Liver (tissue), 9 donors: ENCODE results near the gene MRPL19. TPM values are rescaled to one million over a fixed set of nuclear protein-coding genes. Genes with fewer than 3 reads are reported as not detected.

ENCODE experiments used
- DNase-seq: peaks from one replicate; pipeline ENCODE4 v3.0.0-alpha.2; 2017; ENCODE audit warnings: low spot score
- H3K27ac ChIP-seq, 2 donors: one replicate each; pipeline ENCODE4 v1.7.0; 2013; ENCODE audit warnings: inconsistent platforms in 2 of 2, low read length in 2 of 2, control low read depth in 1 of 2, low read depth in 1 of 2, mild to moderate bottlenecking in 1 of 2
- H3K27me3 ChIP-seq, 4 donors: one replicate each; pipeline versions ENCODE4 v1.6.1 to v1.7.0; 2013; ENCODE audit warnings: low read length in 3 of 4, inconsistent platforms in 1 of 4, mild to moderate bottlenecking in 1 of 4, moderate library complexity in 1 of 4; ENCODE audit not compliant: control insufficient read depth in 4 of 4, insufficient read depth in 4 of 4
- H3K36me3 ChIP-seq, 4 donors: one replicate each; pipeline versions ENCODE4 v1.6.1 to v1.7.0; 2013; ENCODE audit warnings: low read length in 3 of 4, mild to moderate bottlenecking in 3 of 4, low read depth in 1 of 4, moderate library complexity in 1 of 4; ENCODE audit not compliant: control insufficient read depth in 4 of 4, insufficient read depth in 3 of 4
- H3K4me1 ChIP-seq, 4 donors: one replicate each; pipeline versions ENCODE4 v1.6.1 to v1.7.0; 2013; ENCODE audit warnings: low read length in 3 of 4, mild to moderate bottlenecking in 3 of 4, moderate library complexity in 1 of 4; ENCODE audit not compliant: control insufficient read depth in 4 of 4, insufficient read depth in 4 of 4
- H3K4me3 ChIP-seq, 3 donors: one replicate each; pipeline versions ENCODE4 v1.6.1 to v1.7.0; 2013; ENCODE audit warnings: low read length in 3 of 3, control low read depth in 1 of 3, low read depth in 1 of 3, mild to moderate bottlenecking in 1 of 3
- H3K9ac ChIP-seq, 2 donors: one replicate each; pipeline ENCODE4 v1.7.0; 2013; ENCODE audit warnings: low read length in 2 of 2, mild to moderate bottlenecking in 2 of 2, moderate library complexity in 2 of 2, control low read depth in 1 of 2, low read depth in 1 of 2
- H3K9me3 ChIP-seq, 4 donors: one replicate each; pipeline versions ENCODE4 v1.6.1 to v1.7.0; 2013; ENCODE audit warnings: low read length in 3 of 4; ENCODE audit not compliant: control insufficient read depth in 4 of 4
- ATF3 ChIP-seq: IDR thresholded peaks from 2 replicates; pipeline ENCODE4 v1.6.1; 2016; ENCODE audit warnings: antibody characterized with exemption
- CTCF ChIP-seq: fragments of 150-350 bp; IDR thresholded peaks from 2 replicates; pipeline ENCODE4 v1.5.1; 2017; ENCODE audit warnings: improper control_type of control experiment, low read depth, low read length; ENCODE audit not compliant: missing input control
- EGR1 ChIP-seq, 2 donors: IDR thresholded peaks; 2 replicates each; pipeline ENCODE4 v1.6.1; 2016 to 2018; ENCODE audit warnings: antibody characterized with exemption in 2 of 2, low read depth in 2 of 2
- FOXA1 ChIP-seq: IDR thresholded peaks from 2 replicates; pipeline ENCODE4 v1.6.1; 2016; ENCODE audit warnings: antibody characterized with exemption
- FOXA2 ChIP-seq: IDR thresholded peaks from 2 replicates; pipeline ENCODE4 v1.6.1; 2016; ENCODE audit warnings: antibody characterized with exemption
- GABPA ChIP-seq, 2 donors: IDR thresholded peaks in 1 of 2; conservative IDR thresholded peaks in 1 of 2; 2 replicates each; pipeline ENCODE4 v1.6.1; 2016; ENCODE audit warnings: antibody characterized with exemption in 2 of 2, mild to moderate bottlenecking in 1 of 2, moderate library complexity in 1 of 2
- HNF4A ChIP-seq, 2 donors: conservative IDR thresholded peaks; 2 replicates each; pipeline ENCODE4 v1.6.1; 2016; ENCODE audit warnings: antibody characterized with exemption in 2 of 2, mild to moderate bottlenecking in 2 of 2
- JUND ChIP-seq, 2 donors: IDR thresholded peaks; 2 replicates each; pipeline ENCODE4 v1.6.1; 2016; ENCODE audit warnings: antibody characterized with exemption in 2 of 2
- MAX ChIP-seq: IDR thresholded peaks from 2 replicates; pipeline ENCODE4 v1.6.1; 2016; ENCODE audit warnings: antibody characterized with exemption
- NR2F2 ChIP-seq: IDR thresholded peaks from 2 replicates; pipeline ENCODE4 v1.6.1; 2016; ENCODE audit warnings: antibody characterized with exemption
- RAD21 ChIP-seq, 2 donors: IDR thresholded peaks; 2 replicates each; pipeline ENCODE4 v1.6.1; 2016; ENCODE audit warnings: antibody characterized with exemption in 2 of 2, mild to moderate bottlenecking in 2 of 2
- REST ChIP-seq: IDR thresholded peaks from 2 replicates; pipeline ENCODE4 v1.6.1; 2016; ENCODE audit warnings: antibody characterized with exemption, mild to moderate bottlenecking
- RXRA ChIP-seq, 2 donors: IDR thresholded peaks; 2 replicates each; pipeline ENCODE4 v1.6.1; 2017 to 2018; ENCODE audit warnings: antibody characterized with exemption in 2 of 2, mild to moderate bottlenecking in 1 of 2
- SP1 ChIP-seq: IDR thresholded peaks from 2 replicates; pipeline ENCODE4 v1.6.1; 2018; ENCODE audit warnings: antibody characterized with exemption, mild to moderate bottlenecking
- TAF1 ChIP-seq: conservative IDR thresholded peaks from 2 replicates; pipeline ENCODE4 v1.6.1; 2016; ENCODE audit warnings: antibody characterized with exemption, mild to moderate bottlenecking
- YY1 ChIP-seq: IDR thresholded peaks from 2 replicates; pipeline ENCODE4 v1.6.1; 2016; ENCODE audit warnings: antibody characterized with exemption, mild to moderate bottlenecking
- ZBTB33 ChIP-seq: IDR thresholded peaks from 2 replicates; pipeline ENCODE4 v1.6.1; 2016; ENCODE audit warnings: antibody characterized with exemption
- WGBS: extraction: QIAGEN DNeasy Blood & Tissue Kit; methylation state at CpG from one replicate; pipeline ENCODE4 v1.1.7; 2013; 5-methylcytosine and 5-hydroxymethylcytosine counted together
- polyA plus RNA-seq, 2 donors: library from polyadenylated mRNA; stranded (reverse) in 1 of 2; unstranded in 1 of 2; fragments of 200-250 nt in 1 of 2; fragments of >200 nt in 1 of 2; fragmentation: Nextera tagmentation in 1 of 2; extraction: Ambion mirVana in 1 of 2; gene quantifications; one replicate each; pipeline versions ENCODE4 v1.2.1 to v1.2.3, GENCODE V29; 2013 to 2015
- total RNA-seq, 2 donors: library from RNA; depleted of rRNA; stranded (reverse); fragments of >200 nt; gene quantifications; one replicate each; pipeline ENCODE4 v1.2.3, GENCODE V29; 2014
- donor health status: healthy.
- donor health status: healthy.
- donor health status: healthy.
- donor health status: healthy.
- donor health status: healthy.

The MRPL19 gene
- total and polyA plus RNA-seq, 4 donors = 34.8 to 58.5 (median 42.6) TPM

- Histone ChIP-seq H3K36me3 (no peaks in the 10 kb centered on the region), H3K9me3 (no peaks in the 10 kb centered on the region), H3K4me3 (no peak overlapping the region), H3K27me3 (no peaks in the 10 kb centered on the region), H3K4me1 (no peaks in the 10 kb centered on the region), H3K27ac (no peak overlapping the region), H3K9ac (no peak overlapping the region)
- TF ChIP-seq YY1 = no peak
- TF ChIP-seq JUND (IDR thresholded peaks at IDR 0.05) = no peak
- TF ChIP-seq CTCF = no peak
- TF ChIP-seq MAX = no peak
- TF ChIP-seq NR2F2 = no peak
- TF ChIP-seq RAD21 (IDR thresholded peaks at IDR 0.05) = no peak
- no peak for TF ChIP-seq GABPA (IDR thresholded peaks at IDR 0.05 in 1 of 2, conservative IDR thresholded peaks at IDR 0.05 in 1 of 2)
- TF ChIP-seq FOXA2 = no peak
- no peak for TF ChIP-seq ATF3
- TF ChIP-seq RXRA (IDR thresholded peaks at IDR 0.05) = no peak
- TF ChIP-seq REST = no peak
- TF ChIP-seq ZBTB33 = no peak
- TF ChIP-seq TAF1 = no peak
- no peak for TF ChIP-seq HNF4A (conservative IDR thresholded peaks at IDR 0.05)
- TF ChIP-seq FOXA1 = no peak
- no peak for TF ChIP-seq EGR1 (IDR thresholded peaks at IDR 0.05; ENCODE audit: low read depth in 2 of 2)
- no peak for TF ChIP-seq SP1
- no peak for DNase-seq
- 77% methylated on average over 3 of the region's 3 CpGs for WGBS
Measured at GRCh38 chr2:75622929-75623328, 23.7 kb upstream of the MRPL19 start.
